Measurements from ENCODE around the gene GPR183.
"Not testable (repeated sequence)": the region's sequence is repeated elsewhere in the genome, so short reads cannot be mapped to it uniquely, and the experiment has no call there.

GPR183 gene

GRCh38 chr13:99249178-99249577 lies 58.0 kb downstream of the GPR183 start:
- DNase-seq (ENCODE audit: low read depth, low spot score) = not testable (repeated sequence)

- no peak for DNase-seq (ENCODE audit: low read depth, low spot score)
Measured at GRCh38 chr13:99246100-99246499, 61.1 kb downstream of the GPR183 start.
